SK-N-SH treated with all-trans-retinoic acid at 6 μM for 48 hours (cell line): ENCODE results near the gene IFIT5.
"Not testable (repeated sequence)": the region's sequence is repeated elsewhere in the genome, so short reads cannot be mapped to it uniquely, and the experiment has no call there.

Experiments
- ATAC-seq: fragments of 200-7000 bp; cut with Tn5 transposase; 3 replicates; pipeline ENCODE4 v1.9.1; 2020; ENCODE audit warnings: mild to moderate bottlenecking, moderate library complexity
- ARNTL ChIP-seq: fragments of 450-650 bp; formaldehyde crosslinking; IDR thresholded peaks from 2 replicates; pipeline ENCODE4 v1.5.0; 2020; ENCODE audit warnings: low read depth, mild to moderate bottlenecking, moderate library complexity, borderline replicate concordance
- BACH2 ChIP-seq: fragments of 250-450 bp; sonication (Bioruptor Pico); IDR thresholded peaks from 2 replicates; pipeline ENCODE4 v1.9.0; 2021; ENCODE audit warnings: mild to moderate bottlenecking, borderline replicate concordance
- CSDC2 ChIP-seq: fragments of 250-450 bp; sonication (Bioruptor Pico); IDR thresholded peaks from 2 replicates; pipeline ENCODE4 v1.5.0; 2020; ENCODE audit warnings: mild to moderate bottlenecking, moderate library complexity
- ESRRG ChIP-seq: fragments of 250-450 bp; sonication (Bioruptor Pico); IDR thresholded peaks from 2 replicates; pipeline ENCODE4 v1.6.1; 2021; ENCODE audit warnings: mild to moderate bottlenecking
- ISL1 ChIP-seq: fragments of 250-450 bp; sonication (Bioruptor Pico); IDR thresholded peaks from 2 replicates; pipeline ENCODE4 v2.1.2; 2022; ENCODE audit warnings: mild to moderate bottlenecking, moderate library complexity
- OSR1 ChIP-seq: fragments of 250-450 bp; sonication (Bioruptor Pico); IDR thresholded peaks from 2 replicates; pipeline ENCODE4 v1.8.0; 2022; ENCODE audit warnings: moderate library complexity, mild to moderate bottlenecking, inconsistent platforms
- PPARA ChIP-seq: fragments of 250-450 bp; sonication (Bioruptor Pico); IDR thresholded peaks from 2 replicates; pipeline ENCODE4 v1.5.0; 2020; ENCODE audit warnings: mild to moderate bottlenecking, borderline replicate concordance
- RARB ChIP-seq: fragments of 250-450 bp; sonication (Bioruptor Pico); IDR thresholded peaks from 2 replicates; pipeline ENCODE4 v1.8.0; 2021; ENCODE audit warnings: mild to moderate bottlenecking, moderate library complexity
- SNAI2 ChIP-seq: fragments of 250-450 bp; sonication (Bioruptor Pico); IDR thresholded peaks from 2 replicates; pipeline ENCODE4 v1.5.0; 2020; ENCODE audit warnings: mild to moderate bottlenecking, moderate library complexity
- TCF4 ChIP-seq: fragments of 250-450 bp; sonication (Bioruptor Pico); IDR thresholded peaks from 2 replicates; pipeline ENCODE4 v1.8.0; 2021; ENCODE audit warnings: mild to moderate bottlenecking, moderate library complexity, borderline replicate concordance
- TOX ChIP-seq: fragments of 250-450 bp; sonication (Bioruptor Pico); IDR thresholded peaks from 2 replicates; pipeline ENCODE4 v1.8.0; 2021; ENCODE audit warnings: mild to moderate bottlenecking, moderate library complexity, borderline replicate concordance
- ZC3H10 ChIP-seq: fragments of 250-450 bp; sonication (Bioruptor Pico); IDR thresholded peaks from 2 replicates; pipeline ENCODE4 v1.5.1; 2021; ENCODE audit warnings: mild to moderate bottlenecking, moderate library complexity
- ZFP3 ChIP-seq: fragments of 250-450 bp; sonication (Bioruptor Pico); IDR thresholded peaks from 2 replicates; pipeline ENCODE4 v1.5.0; 2020; ENCODE audit warnings: mild to moderate bottlenecking, moderate library complexity
- ZFP30 ChIP-seq: fragments of 450-650 bp; formaldehyde crosslinking; IDR thresholded peaks from 2 replicates; pipeline ENCODE4 v1.5.0; 2022; ENCODE audit warnings: mild to moderate bottlenecking, moderate library complexity
- ZNF565 ChIP-seq: fragments of 450-650 bp; formaldehyde crosslinking; conservative IDR thresholded peaks from 2 replicates; pipeline ENCODE4 v1.5.0; 2020; ENCODE audit warnings: low read depth, mild to moderate bottlenecking, moderate library complexity
- ZNF70 ChIP-seq: fragments of 450-650 bp; formaldehyde crosslinking; IDR thresholded peaks from 2 replicates; pipeline ENCODE4 v1.5.0; 2020; ENCODE audit warnings: mild to moderate bottlenecking, moderate library complexity
- TF ChIP-seq, protein P1 (sequence below): fragments of 250-450 bp; sonication (Bioruptor Pico); IDR thresholded peaks from 2 replicates; pipeline ENCODE4 v1.5.1; 2021; ENCODE audit warnings: mild to moderate bottlenecking, moderate library complexity
- TF ChIP-seq, protein P2 (sequence below): fragments of 250-450 bp; sonication (Bioruptor Pico); IDR thresholded peaks from 2 replicates; pipeline ENCODE4 v1.8.0; 2020; ENCODE audit warnings: mild to moderate bottlenecking, moderate library complexity, borderline replicate concordance
- TF ChIP-seq, protein P3 (sequence below): fragments of 250-450 bp; sonication (Bioruptor Pico); IDR thresholded peaks from 2 replicates; pipeline ENCODE4 v1.5.1; 2020; ENCODE audit warnings: low read depth, mild to moderate bottlenecking, moderate library complexity
- TF ChIP-seq, protein P4 (sequence below): fragments of 250-450 bp; sonication (Bioruptor Pico); IDR thresholded peaks from 2 replicates; pipeline ENCODE4 v1.8.0; 2021; ENCODE audit warnings: low read depth, mild to moderate bottlenecking, moderate library complexity, borderline replicate concordance

The IFIT5 gene

DNA sequence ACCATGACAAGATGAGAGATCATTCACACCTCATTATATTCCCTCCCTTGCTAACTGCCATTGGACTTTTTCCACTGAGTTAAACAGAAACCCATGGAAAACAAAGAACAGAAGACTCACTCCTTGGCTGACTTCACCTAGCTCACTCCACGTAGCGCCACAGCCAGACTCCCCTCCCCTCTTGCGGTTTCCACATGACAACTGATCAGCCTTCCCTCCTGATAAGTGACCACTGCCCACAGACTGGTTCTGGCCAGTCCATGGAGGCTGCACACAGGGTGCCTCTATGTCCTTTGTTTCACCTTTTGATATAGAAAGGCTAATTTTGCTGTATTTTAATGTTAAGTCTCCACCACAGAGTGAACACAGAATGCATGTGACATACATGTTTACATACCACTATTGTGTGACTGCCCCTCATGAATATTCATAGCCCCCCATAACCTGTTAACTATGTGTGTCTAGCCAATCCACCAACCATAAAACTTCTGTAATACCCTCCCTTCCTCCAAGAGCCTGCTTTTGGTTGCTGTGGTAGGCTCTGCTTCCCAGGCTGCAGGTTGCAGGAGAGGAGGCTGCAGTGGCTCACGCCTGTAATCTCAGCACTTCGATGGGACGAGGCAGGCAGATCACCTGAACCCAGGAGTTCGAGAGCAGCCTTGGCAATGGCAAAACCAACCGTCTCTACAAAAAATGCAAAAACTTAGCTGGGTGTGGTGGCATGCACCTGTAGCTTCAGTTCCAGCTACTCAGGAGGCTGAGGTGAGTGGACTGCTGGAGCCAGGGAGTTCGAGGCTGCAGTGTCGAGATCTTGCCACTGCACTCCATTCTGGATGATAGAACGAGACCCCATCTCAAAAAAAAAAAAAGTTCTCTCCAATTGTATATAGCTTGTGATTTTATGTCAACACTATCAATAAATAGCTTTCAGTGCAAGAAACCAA lies 10.0 kb upstream of the IFIT5 start:
- TF ChIP-seq ZC3H10 (CRISPR knock-in tag) (no peak), ARNTL (CRISPR knock-in tag) (no peak), ZNF70 (no peak), TCF4 (CRISPR knock-in tag) (no peak), ESRRG (CRISPR knock-in tag) (no peak), ISL1 (no peak), CSDC2 (CRISPR knock-in tag) (no peak), PPARA (CRISPR knock-in tag) (no peak), TOX (CRISPR knock-in tag) (no peak), RARB (CRISPR knock-in tag) (no peak), OSR1 (CRISPR knock-in tag) (no peak), SNAI2 (CRISPR knock-in tag) (no peak), ZFP30 (no peak), ZNF565 (CRISPR knock-in tag) (no peak), ZFP3 (CRISPR knock-in tag) (no peak), BACH2 (CRISPR knock-in tag) (no peak)
- TF ChIP-seq, protein P1, sequence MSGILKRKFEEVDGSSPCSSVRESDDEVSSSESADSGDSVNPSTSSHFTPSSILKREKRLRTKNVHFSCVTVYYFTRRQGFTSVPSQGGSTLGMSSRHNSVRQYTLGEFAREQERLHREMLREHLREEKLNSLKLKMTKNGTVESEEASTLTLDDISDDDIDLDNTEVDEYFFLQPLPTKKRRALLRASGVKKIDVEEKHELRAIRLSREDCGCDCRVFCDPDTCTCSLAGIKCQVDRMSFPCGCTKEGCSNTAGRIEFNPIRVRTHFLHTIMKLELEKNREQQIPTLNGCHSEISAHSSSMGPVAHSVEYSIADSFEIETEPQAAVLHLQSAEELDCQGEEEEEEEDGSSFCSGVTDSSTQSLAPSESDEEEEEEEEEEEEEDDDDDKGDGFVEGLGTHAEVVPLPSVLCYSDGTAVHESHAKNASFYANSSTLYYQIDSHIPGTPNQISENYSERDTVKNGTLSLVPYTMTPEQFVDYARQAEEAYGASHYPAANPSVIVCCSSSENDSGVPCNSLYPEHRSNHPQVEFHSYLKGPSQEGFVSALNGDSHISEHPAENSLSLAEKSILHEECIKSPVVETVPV (CRISPR knock-in tag): no peak
- TF ChIP-seq, protein P2, sequence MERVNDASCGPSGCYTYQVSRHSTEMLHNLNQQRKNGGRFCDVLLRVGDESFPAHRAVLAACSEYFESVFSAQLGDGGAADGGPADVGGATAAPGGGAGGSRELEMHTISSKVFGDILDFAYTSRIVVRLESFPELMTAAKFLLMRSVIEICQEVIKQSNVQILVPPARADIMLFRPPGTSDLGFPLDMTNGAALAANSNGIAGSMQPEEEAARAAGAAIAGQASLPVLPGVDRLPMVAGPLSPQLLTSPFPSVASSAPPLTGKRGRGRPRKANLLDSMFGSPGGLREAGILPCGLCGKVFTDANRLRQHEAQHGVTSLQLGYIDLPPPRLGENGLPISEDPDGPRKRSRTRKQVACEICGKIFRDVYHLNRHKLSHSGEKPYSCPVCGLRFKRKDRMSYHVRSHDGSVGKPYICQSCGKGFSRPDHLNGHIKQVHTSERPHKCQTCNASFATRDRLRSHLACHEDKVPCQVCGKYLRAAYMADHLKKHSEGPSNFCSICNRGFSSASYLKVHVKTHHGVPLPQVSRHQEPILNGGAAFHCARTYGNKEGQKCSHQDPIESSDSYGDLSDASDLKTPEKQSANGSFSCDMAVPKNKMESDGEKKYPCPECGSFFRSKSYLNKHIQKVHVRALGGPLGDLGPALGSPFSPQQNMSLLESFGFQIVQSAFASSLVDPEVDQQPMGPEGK (CRISPR knock-in tag): no peak
- TF ChIP-seq, protein P3, sequence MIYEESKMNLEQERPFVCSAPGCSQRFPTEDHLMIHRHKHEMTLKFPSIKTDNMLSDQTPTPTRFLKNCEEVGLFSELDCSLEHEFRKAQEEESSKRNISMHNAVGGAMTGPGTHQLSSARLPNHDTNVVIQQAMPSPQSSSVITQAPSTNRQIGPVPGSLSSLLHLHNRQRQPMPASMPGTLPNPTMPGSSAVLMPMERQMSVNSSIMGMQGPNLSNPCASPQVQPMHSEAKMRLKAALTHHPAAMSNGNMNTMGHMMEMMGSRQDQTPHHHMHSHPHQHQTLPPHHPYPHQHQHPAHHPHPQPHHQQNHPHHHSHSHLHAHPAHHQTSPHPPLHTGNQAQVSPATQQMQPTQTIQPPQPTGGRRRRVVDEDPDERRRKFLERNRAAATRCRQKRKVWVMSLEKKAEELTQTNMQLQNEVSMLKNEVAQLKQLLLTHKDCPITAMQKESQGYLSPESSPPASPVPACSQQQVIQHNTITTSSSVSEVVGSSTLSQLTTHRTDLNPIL (CRISPR knock-in tag): no peak
- TF ChIP-seq, protein P4, sequence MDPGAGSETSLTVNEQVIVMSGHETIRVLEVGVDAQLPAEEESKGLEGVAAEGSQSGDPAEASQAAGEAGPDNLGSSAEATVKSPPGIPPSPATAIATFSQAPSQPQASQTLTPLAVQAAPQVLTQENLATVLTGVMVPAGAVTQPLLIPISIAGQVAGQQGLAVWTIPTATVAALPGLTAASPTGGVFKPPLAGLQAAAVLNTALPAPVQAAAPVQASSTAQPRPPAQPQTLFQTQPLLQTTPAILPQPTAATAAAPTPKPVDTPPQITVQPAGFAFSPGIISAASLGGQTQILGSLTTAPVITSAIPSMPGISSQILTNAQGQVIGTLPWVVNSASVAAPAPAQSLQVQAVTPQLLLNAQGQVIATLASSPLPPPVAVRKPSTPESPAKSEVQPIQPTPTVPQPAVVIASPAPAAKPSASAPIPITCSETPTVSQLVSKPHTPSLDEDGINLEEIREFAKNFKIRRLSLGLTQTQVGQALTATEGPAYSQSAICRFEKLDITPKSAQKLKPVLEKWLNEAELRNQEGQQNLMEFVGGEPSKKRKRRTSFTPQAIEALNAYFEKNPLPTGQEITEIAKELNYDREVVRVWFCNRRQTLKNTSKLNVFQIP (CRISPR knock-in tag): no peak
- no peak for ATAC-seq

DNA sequence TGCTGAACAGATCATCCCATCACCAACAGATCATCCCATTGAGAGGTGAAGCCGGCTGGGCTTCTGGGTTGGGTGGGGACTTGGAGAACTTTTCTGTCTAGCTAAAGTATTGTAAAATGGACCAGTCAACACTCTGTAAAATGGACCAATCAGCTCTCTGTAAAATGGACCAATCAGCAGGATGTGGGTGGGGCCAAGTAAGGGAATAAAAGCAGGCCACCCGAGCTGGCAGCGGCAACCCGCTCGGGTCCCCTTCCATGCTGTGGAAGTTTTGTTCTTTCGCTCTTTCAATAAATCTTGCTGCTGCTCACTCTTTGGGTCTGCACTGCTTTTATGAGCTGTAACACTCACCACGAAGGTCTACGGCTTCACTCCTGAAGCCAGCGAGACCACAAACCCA lies 8.2 kb upstream of the IFIT5 start:
- ATAC-seq: not testable (repeated sequence)

DNA sequence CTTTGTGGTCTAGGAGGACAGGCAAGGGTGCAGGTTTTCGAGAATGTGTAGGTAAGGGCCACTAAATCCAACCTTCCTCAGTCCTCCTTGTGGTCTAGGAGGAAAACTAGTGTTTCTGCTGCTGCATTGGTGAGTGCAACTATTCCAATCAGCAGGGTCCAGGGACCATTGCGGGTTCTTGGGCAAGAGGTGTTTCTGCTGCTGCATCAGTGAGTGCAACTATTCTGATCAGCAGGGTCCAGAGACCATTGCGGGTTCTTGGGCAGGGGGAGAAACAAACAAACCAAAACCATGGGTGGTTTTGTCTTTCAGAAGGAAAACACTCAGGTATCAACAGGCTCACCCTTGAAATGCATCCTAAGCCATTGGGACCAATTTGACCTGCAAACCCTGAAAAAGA lies 6.6 kb upstream of the IFIT5 start:
- not testable (repeated sequence) for ATAC-seq

DNA sequence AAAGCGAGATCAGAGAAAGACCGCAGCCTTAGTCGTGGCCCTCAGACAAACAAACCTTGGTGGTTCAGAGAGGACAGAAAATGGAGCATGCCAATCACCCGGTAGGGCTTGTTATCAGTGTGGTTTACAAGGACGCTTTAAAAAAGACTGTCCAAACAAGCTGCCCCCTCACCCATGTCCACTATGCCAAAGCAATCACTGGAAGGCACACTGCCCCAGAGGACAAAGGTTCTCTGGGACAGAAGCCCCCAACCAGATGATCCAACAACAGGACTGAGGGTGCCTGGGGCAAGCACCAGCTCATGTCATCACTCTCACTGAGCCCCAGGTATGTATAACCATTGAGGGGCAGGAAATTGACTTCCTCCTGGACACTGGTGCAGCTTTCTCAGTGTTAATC lies 5.1 kb upstream of the IFIT5 start:
- not testable (repeated sequence) for ATAC-seq

DNA sequence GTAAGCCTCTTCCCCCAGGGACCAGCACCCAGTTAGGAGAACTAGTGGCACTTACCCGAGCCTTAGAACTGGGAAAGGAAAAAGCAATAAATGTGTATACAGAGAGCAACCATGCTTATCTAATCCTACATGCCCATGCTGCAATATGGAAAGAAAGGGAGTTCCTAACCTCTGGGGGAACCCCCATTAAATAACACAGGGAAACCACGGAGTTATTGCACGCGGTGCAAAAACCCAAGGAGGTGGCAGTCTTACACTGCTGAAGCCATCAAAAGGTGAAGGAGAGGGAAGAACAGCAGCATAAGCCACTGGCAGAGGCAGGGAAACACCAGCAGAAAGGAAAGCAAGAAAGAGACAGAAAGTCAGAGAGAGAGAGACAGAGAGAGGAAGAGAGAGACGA lies 3.8 kb upstream of the IFIT5 start:
- not testable (repeated sequence) for ATAC-seq

DNA sequence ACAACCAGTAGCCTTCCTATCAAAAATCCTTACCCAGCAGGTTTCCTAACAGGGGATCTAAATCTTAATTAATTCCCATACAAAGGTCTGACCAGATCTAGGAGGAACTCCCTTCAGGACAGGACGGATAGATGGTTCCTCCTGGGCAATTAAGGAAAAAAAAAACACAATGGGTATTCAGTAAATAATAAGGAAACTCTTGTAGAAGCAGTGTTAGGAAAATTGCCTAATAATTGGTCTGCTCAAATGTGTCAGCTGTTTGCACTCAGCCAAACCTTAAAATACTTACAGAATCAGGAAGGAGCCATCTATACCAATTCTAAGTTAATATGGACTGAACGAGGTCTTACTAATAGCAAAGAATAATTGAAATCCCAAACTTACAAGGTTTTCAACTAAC lies 3.2 kb upstream of the IFIT5 start:
- not testable (repeated sequence) for ATAC-seq

DNA sequence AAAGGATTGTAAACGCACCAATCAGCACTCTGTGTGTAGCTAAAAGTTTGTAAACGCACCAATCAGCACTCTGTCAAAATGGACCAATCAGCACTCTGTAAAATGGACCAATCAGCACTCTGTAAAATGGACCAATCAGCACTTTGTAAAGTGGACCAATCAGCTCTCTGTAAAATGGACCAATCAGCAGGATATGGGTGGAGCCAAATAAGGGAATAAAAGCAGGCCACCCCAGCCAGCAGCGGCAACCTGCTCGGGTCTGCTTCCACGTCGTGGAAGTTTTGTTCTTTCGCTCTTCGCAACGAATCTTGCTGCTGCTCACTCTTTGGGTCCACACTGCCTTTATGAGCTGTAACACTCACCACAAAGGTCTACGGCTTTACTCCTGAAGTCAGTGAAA lies 2.1 kb upstream of the IFIT5 start:
- not testable (repeated sequence) for ATAC-seq
